GM12864 (cell line): ENCODE measurements around the gene DTNB.

Experiments used
- DNase-seq: peaks from one replicate; pipeline ENCODE4 v3.0.0-alpha.2; 2011; ENCODE audit warnings: low read depth
- H3K4me3 ChIP-seq: 2 replicates; pipeline ENCODE4 v1.5.1; 2011; ENCODE audit warnings: mild to moderate bottlenecking, low read depth, low read length, control low read depth
- TF ChIP-seq, protein P1 (sequence below): IDR thresholded peaks from 2 replicates; pipeline ENCODE4 v1.5.1; 2011; ENCODE audit warnings: low read depth, mild to moderate bottlenecking, moderate library complexity, low read length, control low read depth, inconsistent platforms; ENCODE audit errors: missing control alignments

DTNB gene

DNA sequence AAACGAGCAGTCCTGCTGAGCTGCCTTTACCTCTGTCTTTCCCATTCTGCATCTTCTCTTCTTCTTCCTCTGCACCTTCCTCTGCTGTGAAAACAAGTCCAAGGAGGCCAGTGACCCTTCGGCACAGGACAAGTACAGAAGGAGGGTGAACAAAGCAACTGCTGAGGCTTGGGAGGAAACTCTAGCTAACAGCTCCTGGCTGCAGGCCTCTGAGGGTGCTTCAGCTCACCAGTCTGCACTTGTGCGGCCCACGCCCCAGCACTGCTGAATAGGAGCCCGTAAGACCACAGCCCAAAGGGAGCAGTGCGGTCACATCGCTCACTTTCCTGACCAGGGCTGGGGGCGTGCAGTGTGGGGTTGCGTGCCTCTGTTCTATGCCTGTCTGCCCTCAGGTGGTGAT lies 289.6 kb downstream of the DTNB start:
- no peak overlapping the region for H3K4me3 ChIP-seq
- no peak for DNase-seq
- TF ChIP-seq, protein P1, sequence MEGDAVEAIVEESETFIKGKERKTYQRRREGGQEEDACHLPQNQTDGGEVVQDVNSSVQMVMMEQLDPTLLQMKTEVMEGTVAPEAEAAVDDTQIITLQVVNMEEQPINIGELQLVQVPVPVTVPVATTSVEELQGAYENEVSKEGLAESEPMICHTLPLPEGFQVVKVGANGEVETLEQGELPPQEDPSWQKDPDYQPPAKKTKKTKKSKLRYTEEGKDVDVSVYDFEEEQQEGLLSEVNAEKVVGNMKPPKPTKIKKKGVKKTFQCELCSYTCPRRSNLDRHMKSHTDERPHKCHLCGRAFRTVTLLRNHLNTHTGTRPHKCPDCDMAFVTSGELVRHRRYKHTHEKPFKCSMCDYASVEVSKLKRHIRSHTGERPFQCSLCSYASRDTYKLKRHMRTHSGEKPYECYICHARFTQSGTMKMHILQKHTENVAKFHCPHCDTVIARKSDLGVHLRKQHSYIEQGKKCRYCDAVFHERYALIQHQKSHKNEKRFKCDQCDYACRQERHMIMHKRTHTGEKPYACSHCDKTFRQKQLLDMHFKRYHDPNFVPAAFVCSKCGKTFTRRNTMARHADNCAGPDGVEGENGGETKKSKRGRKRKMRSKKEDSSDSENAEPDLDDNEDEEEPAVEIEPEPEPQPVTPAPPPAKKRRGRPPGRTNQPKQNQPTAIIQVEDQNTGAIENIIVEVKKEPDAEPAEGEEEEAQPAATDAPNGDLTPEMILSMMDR = no peak

DNA sequence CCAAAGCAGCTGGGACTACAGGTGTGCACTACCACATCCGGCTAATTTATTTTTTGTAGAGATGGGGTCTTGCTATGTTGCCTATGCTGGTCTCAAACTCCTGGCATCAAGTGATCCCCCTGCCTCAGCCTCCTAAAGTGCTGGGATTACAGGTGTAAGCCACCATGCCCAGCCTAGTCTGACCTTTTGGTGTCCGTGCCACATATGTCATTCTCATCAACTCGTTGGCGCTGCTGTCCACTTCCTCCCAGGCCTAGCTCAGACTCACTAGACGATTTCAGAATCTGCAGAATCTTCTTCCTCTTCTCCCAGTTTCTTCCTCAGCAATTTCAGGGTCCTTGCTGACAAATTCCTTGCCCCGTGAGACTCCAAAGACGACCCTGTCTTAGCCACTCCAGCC lies 291.9 kb downstream of the DTNB start:
- no peak overlapping the region for H3K4me3 ChIP-seq
- TF ChIP-seq, protein P1 = no peak
- DNase-seq = no peak

DNA sequence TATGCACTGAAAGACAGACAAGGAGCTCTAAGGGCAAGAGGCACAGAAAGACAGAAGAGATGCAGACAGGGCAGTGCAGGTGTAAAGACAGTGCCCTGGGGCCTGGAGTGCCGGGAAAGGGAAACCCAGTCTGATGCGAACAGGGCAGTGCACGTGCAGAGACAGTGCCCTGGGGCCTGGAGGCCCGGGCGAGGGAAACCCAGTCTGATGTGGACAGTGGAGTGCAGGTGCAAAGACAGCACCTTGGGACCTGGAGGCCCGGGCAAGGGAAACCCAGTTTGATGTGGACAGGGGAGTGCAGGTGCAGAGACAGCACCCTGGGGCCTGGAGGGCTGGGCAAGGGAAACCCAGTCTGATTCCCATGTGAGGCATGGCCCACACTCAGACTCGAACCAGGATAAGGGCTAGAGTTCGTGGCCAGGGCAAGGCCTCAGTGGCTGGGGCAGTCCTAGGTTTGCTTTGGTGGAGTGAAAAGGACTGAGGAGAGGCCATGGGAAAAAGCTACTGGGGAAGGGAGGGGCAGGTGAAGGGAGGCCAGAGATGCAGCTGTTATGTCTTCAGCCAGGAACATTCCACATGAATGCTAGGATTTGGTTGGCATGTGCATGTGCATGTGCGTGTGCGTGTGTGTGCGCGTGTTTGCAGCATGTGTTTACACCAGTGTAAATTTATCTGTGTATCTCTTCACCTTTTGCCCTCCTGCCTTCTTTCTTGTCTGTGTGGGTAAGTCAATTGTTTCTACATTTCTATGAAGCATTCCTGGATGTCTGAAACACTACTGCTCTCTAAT lies 292.6 kb downstream of the DTNB start:
- TF ChIP-seq, protein P1 = no peak
- no peak overlapping the region for H3K4me3 ChIP-seq
- DNase-seq = no peak

DNA sequence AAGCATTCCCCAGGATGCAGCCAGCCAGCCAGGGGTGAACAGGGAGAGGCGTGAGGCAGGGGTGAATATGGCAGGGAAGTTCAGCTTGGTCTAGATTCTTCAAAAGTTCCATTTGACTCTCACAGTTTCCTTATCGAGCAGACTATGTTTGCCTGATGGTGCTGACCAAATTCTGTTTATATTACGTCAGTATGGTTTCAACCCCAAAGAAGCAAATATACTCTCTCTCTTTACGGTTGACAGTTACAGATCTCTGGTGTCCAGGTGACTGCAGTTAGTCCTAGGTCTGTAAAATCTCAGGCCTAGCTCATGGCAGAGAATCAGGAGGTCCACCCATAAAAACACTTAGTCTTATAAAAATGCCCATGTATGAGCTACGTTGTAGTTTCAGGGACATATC lies 293.4 kb downstream of the DTNB start:
- no peak for DNase-seq
- TF ChIP-seq, protein P1 = no peak
- H3K4me3 ChIP-seq = no peak overlapping the region

DNA sequence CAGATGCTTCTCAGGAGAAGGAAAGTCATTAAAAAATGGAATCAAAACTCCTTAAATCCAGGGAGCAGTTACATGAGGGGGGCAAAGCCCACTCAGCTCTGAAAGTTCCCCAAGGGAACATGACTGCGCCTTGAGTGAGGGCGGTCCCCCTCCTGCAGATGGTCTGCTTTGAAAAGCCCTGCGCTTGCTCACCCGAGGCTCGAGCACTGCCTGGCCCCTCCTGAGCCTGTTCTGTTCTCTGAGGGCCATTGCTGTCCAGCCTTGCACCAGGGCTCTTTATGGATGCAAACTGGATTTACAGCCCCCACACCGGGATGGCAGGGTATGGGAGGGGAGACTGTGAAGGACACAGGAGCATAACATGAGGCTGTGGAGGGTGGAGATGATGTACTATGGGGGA lies 293.8 kb downstream of the DTNB start:
- TF ChIP-seq, protein P1 = no peak
- no peak for DNase-seq
- H3K4me3 ChIP-seq = no peak overlapping the region

DNA sequence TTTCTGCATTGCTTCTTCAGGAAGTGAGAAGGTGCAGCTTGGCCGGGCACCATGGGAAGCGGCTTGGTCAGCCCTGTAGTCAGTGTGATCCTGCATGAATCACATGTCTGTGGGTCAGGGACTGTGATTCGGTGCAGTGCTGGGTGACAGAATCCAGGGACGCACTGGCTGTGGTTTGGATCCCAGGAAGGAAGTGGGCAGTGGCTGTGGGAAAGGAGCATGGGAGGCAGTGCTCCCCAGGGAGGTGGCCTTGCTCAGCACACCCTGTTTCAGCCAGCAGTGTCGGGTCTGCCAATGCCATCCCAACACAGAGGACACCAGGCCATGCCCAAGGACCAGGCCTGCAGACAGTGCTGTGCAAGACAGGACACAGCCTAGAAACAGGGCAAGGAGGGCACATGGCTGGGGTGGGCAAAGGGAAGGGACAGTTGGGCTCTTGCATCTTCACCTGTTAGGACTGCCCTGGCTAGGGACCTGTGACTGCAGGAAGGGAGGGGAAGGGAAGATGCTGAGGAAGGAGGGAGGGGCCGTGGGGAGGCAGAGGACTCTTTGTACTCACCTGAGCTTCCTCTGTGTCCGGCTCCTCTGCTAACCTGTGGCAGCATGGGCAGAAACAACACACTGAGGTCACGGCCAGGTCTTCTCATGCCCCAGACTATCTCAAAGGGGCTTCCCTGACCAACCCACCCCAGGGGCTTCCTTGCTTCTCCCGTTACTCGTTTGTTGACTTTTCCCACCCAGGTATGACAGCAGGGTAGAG lies 294.5 kb downstream of the DTNB start:
- no peak overlapping the region for H3K4me3 ChIP-seq
- DNase-seq = no peak
- TF ChIP-seq, protein P1 = no peak
